ENCODE measurements around the gene S100PBP.

- TF ChIP-seq YY1 (IDR thresholded peaks at IDR 0.05; ENCODE audit: low read depth) (no peak), EP300 (IDR thresholded peaks at IDR 0.05; ENCODE audit: borderline replicate concordance in 1 of 2, low read depth in 1 of 2, low read length in 1 of 2) (no peak), POLR2AphosphoS5 (IDR thresholded peaks at IDR 0.05; ENCODE audit: low read depth, low read length) (no peak), RFX5 (IDR thresholded peaks at IDR 0.05; ENCODE audit: low read length) (no peak), CTCF (IDR thresholded peaks at IDR 0.05) (no peak), ELF1 (IDR thresholded peaks at IDR 0.05) (no peak), TAF1 (IDR thresholded peaks at IDR 0.05; ENCODE audit: borderline replicate concordance, low read depth, low read length) (no peak), REST (IDR thresholded peaks at IDR 0.05; ENCODE audit: low read depth, low read length) (no peak), MXI1 (IDR thresholded peaks at IDR 0.05; ENCODE audit: low read depth, low read length) (no peak), EZH2phosphoT487 (IDR thresholded peaks at IDR 0.05; ENCODE audit: borderline replicate concordance, low read depth) (no peak), USF2 (IDR thresholded peaks at IDR 0.05; ENCODE audit: borderline replicate concordance, low read depth, low read length) (no peak), GABPA (IDR thresholded peaks at IDR 0.05; ENCODE audit: low read depth) (no peak)
Observed at GRCh38 chr1:32865639-32866405, 48.4 kb downstream of the S100PBP start.

All from SK-N-SH (cell line).